SKM-1 (cell line): Measurements from ENCODE around the gene ANKRD52.
"Not testable (repeated sequence)": the region's sequence is repeated elsewhere in the genome, so short reads cannot be mapped to it uniquely, and the experiment has no call there.

ENCODE experiments used
- DNase-seq: peaks from one replicate; lab custom pipeline; 2025; ENCODE audit not compliant: unreplicated experiment; lab: John Stamatoyannopoulos, UW

The ANKRD52 gene

GRCh38 chr12:56213878-56214277, 44.3 kb downstream of the ANKRD52 start:
- no peak for DNase-seq

DNA sequence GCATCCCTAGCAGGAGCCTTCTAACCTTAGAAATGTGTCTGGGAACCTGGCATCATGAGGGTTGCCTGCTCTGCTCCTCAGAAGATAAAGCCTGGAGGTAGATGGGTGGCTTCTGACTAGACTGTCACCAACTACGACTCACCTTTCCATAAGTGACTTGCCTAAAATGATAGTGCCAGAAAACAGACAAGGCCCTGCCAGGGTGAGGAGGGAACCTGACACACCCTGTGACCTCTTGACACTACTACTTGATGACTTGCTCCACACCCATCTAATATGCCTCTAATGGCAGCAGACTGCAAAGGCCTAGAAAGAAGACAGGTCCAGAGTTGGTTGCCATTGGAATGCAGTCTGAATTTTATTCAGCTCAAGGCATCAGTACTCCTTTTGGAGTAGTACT, 45.8 kb downstream of the ANKRD52 start:
- no peak for DNase-seq

GRCh38 chr12:56208006-56208405, 50.2 kb downstream of the ANKRD52 start:
- no peak for DNase-seq

- DNase-seq, result no peak
These were observed 51.6 kb downstream of the ANKRD52 start for GRCh38 chr12:56206452-56207166.

GRCh38 chr12:56205445-56205844, 52.7 kb downstream of the ANKRD52 start:
- no peak for DNase-seq

DNA sequence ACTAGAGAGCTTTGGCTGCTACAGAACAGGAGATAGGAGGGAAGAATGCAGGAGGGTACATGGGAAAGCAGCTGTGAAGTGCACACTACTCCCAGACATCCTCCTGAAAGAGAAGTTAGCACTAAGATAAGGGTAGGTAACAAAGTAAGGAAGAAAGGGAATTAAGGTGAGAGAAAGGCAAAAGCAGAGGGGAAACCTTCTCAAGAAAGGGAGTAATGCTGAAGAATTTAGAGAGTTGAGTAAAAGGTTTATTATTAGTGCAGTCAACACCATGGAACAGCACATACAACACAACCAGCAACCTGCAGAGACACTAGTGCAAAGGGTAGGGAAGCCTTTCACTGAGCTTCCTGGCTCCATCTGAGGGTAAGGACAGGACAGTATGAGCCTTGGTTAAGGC, 53.9 kb downstream of the ANKRD52 start:
- no peak for DNase-seq

DNA sequence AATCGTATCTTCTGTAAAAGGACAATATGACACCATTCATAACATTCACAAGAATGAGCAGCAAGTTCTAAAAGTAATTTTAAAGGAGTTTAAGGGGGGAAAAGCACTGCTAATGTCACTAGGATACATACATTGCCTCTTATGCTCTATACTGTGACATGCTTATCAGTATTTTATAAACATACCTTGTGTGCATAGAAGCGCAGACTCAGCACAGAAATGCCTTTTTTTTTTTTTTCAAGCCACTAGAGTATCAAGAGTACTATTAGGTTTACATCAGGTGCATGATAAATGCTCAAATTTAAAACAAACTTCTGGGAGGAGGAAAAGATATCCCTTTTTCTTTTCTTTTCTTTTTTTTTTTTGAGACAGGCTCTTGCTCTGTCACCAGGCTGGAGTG, 55.3 kb downstream of the ANKRD52 start:
- DNase-seq, result no peak

GRCh38 chr12:56202366-56202765, 55.8 kb downstream of the ANKRD52 start:
- no peak for DNase-seq

DNA sequence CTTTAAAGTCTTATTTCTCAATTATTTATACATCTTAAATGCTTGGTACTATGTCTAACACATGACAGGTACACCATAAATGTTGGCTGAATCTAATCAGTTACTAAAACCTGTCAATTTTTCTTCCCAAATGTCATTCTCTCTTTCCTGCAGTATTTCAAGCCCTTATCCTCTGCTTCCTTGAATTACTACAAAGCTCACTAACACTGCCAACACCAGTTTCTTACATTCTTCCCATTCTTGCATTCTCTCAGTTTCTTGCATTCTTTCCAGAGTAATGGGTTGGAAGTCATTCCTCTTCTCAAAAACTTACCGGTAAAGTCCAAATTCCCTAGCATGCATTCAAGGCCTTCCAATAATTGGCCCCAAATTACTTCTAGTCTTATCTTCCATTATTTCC, 59.3 kb downstream of the ANKRD52 start:
- DNase-seq, result no peak

DNA sequence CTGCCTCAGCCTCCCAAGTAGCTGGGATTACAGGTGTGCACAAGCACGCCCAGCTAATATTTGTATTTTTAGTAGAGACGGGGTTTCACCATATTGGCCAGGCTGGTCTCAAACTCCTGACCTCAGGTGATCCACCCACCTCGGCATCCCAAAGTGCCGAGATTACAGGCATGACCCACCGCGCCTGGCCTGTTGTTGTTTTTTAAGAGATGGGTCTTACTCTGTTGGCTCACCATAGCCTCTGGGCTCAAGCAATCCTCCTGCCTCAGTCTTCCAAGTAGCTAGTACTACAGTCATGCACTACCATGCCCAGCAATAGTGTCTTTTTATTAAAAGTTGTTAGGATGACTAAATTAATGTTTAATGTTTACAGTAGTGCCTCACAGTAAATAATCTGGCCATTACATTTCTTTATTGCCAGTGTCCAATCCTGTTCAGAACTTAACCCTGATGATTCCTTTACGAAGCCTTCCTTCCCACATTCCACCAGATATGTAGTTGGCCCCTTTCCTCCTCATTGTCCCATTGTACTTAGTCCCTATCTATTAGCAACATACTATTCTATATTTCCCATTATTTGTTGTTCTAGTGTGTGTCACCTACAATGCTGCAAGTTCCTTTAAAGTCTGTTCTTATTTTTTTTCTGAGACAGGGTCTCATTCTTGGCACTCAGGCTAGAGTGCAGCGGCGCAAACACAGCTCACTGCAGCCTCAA, 60.1 kb downstream of the ANKRD52 start:
- DNase-seq, result no peak

DNA sequence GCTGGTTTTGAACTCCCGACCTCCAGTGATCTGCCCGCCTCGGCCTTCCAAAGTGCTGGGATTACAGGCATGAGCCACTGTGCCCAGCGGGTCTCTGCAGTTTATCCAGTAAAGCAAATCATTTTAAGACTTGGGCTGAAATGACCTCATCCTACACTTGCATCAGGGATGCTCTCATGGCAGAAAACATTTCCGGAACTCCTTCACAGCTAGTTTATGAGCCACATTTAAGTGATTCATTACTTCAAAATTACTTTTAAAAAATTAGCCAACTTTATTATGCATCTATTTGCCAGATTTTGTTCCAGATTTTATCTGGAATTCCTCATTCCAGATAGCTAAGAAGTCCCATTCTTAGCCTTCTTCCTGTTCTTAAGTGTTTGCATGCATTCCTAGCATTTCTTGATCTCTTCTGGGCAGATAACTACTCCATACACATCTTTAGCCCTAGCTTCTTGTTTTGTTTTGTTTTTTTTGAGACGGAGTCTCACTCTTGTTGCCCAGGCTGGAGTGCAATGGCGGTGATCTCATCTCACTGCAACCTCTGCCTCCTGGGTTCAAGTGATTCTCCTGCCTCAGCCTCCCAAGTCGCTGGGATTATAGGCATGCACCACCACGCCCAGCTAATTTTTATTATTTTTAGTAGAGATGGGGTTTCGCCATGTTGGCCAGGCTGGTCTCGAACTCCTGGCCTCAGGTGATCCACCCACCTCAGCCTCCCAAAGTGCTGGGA, 61.2 kb downstream of the ANKRD52 start:
- not testable (repeated sequence) for DNase-seq

DNA sequence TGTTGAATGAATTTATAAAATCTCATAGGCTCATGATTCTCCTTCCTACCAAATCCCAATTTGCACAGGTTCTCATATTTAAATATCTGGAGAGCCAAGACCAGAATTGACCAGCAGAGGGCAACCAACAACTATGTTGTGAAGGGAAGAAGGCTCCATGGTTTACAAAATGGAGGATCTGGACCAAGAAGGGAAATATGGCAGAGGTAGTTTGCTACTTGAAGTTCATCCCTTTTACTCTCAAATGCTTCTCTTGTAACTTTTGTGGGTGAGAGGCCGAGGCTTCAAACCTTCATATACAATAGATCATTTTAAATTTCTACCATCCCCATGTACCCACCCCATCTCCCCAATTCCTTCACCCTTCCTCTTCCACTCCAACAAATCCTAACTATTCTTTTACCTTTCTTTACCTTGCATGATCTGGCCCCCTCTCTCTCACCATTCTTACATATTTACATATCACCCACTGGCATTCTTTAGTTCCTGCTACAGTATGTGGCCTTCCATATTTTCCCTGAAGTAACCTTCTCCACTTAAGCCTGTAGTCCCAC, 65.1 kb downstream of the ANKRD52 start:
- DNase-seq, result peak; percentile 21

GRCh38 chr12:56192582-56192981, 65.6 kb downstream of the ANKRD52 start:
- DNase-seq, result no peak

DNA sequence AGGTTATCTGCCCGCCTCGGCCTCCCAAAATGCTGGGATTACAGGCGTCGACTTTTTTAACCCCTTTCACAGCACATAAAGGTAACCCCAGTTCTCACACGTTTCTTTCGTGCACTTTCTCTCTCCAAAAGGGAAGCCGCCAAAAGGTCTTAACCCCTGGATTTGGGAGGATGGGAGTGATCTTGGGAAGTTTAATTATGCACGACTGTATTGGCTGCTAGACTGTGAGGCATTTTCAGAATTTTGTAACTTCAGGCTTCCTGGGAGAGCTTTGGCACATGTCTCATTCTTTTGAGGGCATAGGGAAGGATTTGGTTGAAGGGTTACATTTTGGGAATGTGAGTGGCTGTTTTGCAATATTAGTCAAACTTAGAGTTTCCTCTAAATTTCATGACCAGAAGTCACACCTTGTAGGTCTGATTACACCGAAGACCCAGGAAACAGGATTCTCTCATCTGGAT, 67.5 kb downstream of the ANKRD52 start:
- DNase-seq, result no peak

DNA sequence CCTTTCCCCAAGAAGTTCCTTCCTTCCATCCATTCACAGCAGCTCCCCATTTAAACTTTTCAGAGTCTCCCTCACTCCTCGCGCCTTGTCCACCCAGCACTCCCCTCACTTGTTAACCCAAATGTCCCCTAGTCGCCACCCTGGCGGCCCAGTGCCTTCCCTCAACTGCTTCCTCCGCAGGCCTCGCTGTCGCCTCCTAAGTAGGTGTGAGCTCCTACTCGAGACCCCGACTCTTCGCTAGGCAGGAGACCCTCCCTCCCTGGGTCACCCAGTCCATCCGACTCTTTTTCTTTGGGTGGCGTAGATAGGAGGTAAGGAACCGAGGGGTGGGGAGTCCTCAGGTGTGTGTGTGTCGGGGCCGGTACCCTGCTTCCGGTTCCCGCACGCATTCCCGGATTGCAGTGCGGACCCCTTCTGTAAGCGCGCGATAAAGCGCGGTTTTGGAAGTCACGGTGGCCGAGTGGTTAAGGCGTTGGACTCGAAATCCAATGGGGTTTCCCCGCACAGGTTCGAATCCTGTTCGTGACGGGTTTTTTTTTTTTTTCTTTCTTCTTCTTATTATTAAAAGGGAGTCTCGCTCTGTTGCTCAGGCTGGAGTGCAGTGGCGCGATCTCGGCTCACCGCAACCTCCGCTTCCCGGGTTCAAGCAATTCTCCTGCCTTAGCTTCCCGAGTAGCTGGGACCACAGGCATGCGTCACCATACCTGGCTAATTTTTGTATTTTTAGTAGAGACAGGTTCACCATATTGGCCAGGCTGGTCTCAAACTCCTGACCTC, 68.1 kb downstream of the ANKRD52 start:
- DNase-seq, result peak; percentile 8

- no peak for DNase-seq
These were observed 68.9 kb downstream of the ANKRD52 start, which contains the start of gene SMARCC2 for GRCh38 chr12:56189099-56189917. SMARCC2 (minus strand) TSS chr12:56189483; CDS start chr12:56189461, 22 bp downstream.

DNA sequence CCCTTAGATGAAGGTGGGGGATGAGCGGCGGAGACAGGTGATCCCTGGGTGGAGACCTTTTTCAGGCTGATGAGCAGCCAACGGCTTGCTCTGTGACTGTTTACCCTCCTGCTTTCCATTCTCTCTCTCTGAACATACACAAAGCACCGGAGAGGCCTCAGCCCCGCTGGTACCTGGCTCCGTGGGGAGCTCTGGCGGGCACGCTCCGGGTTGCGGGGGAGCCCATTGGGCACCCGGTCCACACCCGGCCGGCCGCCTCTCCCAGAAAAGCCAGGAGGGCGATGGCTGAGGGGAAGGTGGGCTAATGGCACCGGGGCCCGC, 69.4 kb downstream of the ANKRD52 start:
- DNase-seq, result no peak

DNA sequence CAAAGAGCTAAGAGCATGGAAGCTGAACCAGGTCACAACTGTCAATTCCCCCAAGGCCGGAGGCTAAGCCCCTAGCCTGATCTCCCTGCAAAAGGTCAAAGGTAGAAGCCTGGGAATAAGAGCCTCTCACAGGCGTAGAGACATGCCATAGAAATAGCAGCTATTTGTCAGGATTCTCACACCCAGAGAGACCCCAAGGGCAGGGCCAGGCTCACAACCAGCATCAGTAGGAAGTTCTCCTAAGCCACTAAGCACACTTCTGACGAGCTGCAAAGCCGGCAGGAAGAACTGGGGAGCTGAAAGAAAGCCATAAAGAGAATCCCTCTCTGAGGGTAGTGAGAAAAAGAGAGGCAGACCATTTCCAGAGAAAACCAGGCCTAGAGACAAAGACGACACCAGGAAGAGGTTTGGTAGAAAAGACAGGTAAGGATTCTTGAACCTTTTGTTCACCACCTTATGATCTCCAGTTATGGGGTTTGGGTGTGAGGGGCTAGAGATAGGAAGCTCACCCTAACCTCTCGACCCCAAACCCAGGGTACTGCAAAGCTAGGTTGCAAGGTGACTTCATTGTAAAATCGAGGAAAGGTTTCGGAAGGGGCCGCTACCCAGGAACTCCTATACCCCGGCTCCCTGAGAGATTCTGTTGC, 69.9 kb downstream of the ANKRD52 start:
- DNase-seq, result no peak
